Left lung (tissue), 10 donors: ENCODE results near the gene CDH4. TPM values are rescaled to one million over a fixed set of nuclear protein-coding genes. Genes with fewer than 3 reads are reported as not detected.
"Not testable (repeated sequence)": the region's sequence is repeated elsewhere in the genome, so short reads cannot be mapped to it uniquely, and the experiment has no call there.

ENCODE experiments used
- ATAC-seq: fragments of 200-7000 bp; cut with Tn5 transposase; one replicate; pipeline ENCODE4 v1.9.1; 2020; ENCODE audit warnings: moderate library complexity
- DNase-seq, 4 donors: peaks; one replicate each; pipeline ENCODE4 v3.0.0-alpha.2; 2013 to 2020
- H3K27ac ChIP-seq, 2 donors: fragments of 200-600 bp; sonication (generic) in 1 of 2; one replicate each; pipeline versions ENCODE4 v1.5.0 to v1.8.0; 2020 to 2021
- H3K27me3 ChIP-seq, 2 donors: fragments of 200-600 bp; sonication (generic) in 1 of 2; one replicate each; pipeline versions ENCODE4 v1.5.0 to v1.8.0; 2020 to 2021
- H3K36me3 ChIP-seq, 2 donors: fragments of 200-600 bp; sonication (generic) in 1 of 2; one replicate each; pipeline versions ENCODE4 v1.5.0 to v1.8.0; 2020 to 2021
- H3K4me1 ChIP-seq, 2 donors: fragments of 200-600 bp; one replicate each; pipeline ENCODE4 v1.8.0; 2021
- H3K4me3 ChIP-seq, 2 donors: fragments of 200-600 bp; sonication (generic) in 1 of 2; one replicate each; pipeline versions ENCODE4 v1.5.0 to v1.8.0; 2020 to 2021; ENCODE audit warnings: mild to moderate bottlenecking in 1 of 2
- H3K9me3 ChIP-seq, 2 donors: fragments of 200-600 bp; sonication (generic) in 1 of 2; one replicate each; pipeline versions ENCODE4 v1.5.0 to v1.8.0; 2020 to 2021
- CTCF ChIP-seq, 2 donors: fragments of 200-600 bp; sonication (generic) in 1 of 2; IDR thresholded peaks; one replicate each; pipeline versions ENCODE4 v1.5.0 to v1.8.0; 2021; ENCODE audit warnings: antibody characterized with exemption in 2 of 2
- intact Hi-C, 2 donors: fragments of 100-400 bp; cut with DNase I; formaldehyde crosslinking; loops; one replicate each; pipeline versions ENCODE4 v1.11.2 to v1.14.2; 2022
- polyA plus RNA-seq, 6 donors: library from polyadenylated mRNA; unstranded; fragments of 120-200 nt; gene quantifications; one replicate each; pipeline ENCODE4 v1.2.1, GENCODE V29; 2013; ENCODE audit not compliant: insufficient read length in 6 of 6
- total RNA-seq, 2 donors: library from RNA; stranded (reverse); fragmentation: NEBNext Ultra II Directional; extraction: Animal tissue kit (Norgen Biotek cat#: 25700); gene quantifications; one replicate each; pipeline ENCODE4 v1.2.1, GENCODE V29; 2021
- donor health status: DM: no; HTN: yes; CAD: no.
- donor health status: DM: no; HTN: no; CAD: no.

CDH4 gene
- total and polyA plus RNA-seq, 8 donors, result 0.24 to 10.8 (median 5.1) TPM

- TF ChIP-seq CTCF (IDR thresholded peaks at IDR 0.05), result no peak
- Histone ChIP-seq H3K9me3 (peaks cover 0 to 25% of the 10 kb centered on the region in 2 donors), H3K27me3 (peaks cover 0 to 4% of the 10 kb centered on the region in 2 donors), H3K36me3 (no peaks in the 10 kb centered on the region), H3K27ac (no peak overlapping the region), H3K4me1 (no peaks in the 10 kb centered on the region), H3K4me3 (no peak overlapping the region)
- DNase-seq (no peak), ATAC-seq (no peak)
- intact Hi-C loops, result no loop called here
Observed at GRCh38 chr20:61399433-61399832, 147.4 kb downstream of the CDH4 start.

GRCh38 chr20:61400499-61400898, 148.4 kb downstream of the CDH4 start:
- no peak for TF ChIP-seq CTCF (IDR thresholded peaks at IDR 0.05)
- H3K4me1 ChIP-seq, result no peaks in the 10 kb centered on the region
- ATAC-seq (no peak), DNase-seq (no peak)
- H3K9me3 ChIP-seq, result peaks cover 0 to 34% of the 10 kb centered on the region in 2 donors
- H3K27me3 ChIP-seq, result no peaks in the 10 kb centered on the region
- no peaks in the 10 kb centered on the region for H3K36me3 ChIP-seq
- intact Hi-C loops, result no loop called here
- no peak overlapping the region for H3K27ac ChIP-seq
- H3K4me3 ChIP-seq, result no peak overlapping the region

- Histone ChIP-seq H3K36me3 (no peaks in the 10 kb centered on the region), H3K27me3 (no peaks in the 10 kb centered on the region), H3K4me3 (no peak overlapping the region), H3K9me3 (peaks cover 0 to 31% of the 10 kb centered on the region in 2 donors), H3K4me1 (no peaks in the 10 kb centered on the region), H3K27ac (no peak overlapping the region)
- intact Hi-C loops, result no loop called here
- DNase-seq, result no peak
- no peak for TF ChIP-seq CTCF (IDR thresholded peaks at IDR 0.05)
- no peak for ATAC-seq
Observed at GRCh38 chr20:61404303-61404702, 152.2 kb downstream of the CDH4 start.

GRCh38 chr20:61405007-61405406, 152.9 kb downstream of the CDH4 start:
- H3K36me3 ChIP-seq, result no peaks in the 10 kb centered on the region

GRCh38 chr20:61406773-61407172, 154.7 kb downstream of the CDH4 start:
- DNase-seq, H3K36me3 ChIP-seq, intact Hi-C loops, H3K27me3 ChIP-seq, H3K4me3 ChIP-seq, H3K27ac ChIP-seq, H3K4me1 ChIP-seq, ATAC-seq: not testable (repeated sequence)
- peaks cover 0 to 22% of the 10 kb centered on the region in 2 donors for H3K9me3 ChIP-seq

More at GRCh38 chr20:61405007-61405406, 152.9 kb downstream of the CDH4 start:
- peaks cover 0 to 27% of the 10 kb centered on the region in 2 donors for H3K9me3 ChIP-seq
- no peaks in the 10 kb centered on the region for H3K27me3 ChIP-seq
- TF ChIP-seq CTCF (IDR thresholded peaks at IDR 0.05), result no peak
- no peaks in the 10 kb centered on the region for H3K4me1 ChIP-seq
- no peak overlapping the region for H3K4me3 ChIP-seq
- ATAC-seq, result no peak
- intact Hi-C loops, result no loop called here
- DNase-seq, result no peak
- no peak overlapping the region for H3K27ac ChIP-seq

GRCh38 chr20:61407561-61407960, 155.5 kb downstream of the CDH4 start:
- intact Hi-C loops, result no loop called here
- Histone ChIP-seq H3K27ac (no peak overlapping the region), H3K27me3 (no peaks in the 10 kb centered on the region), H3K9me3 (peaks cover 0 to 25% of the 10 kb centered on the region in 2 donors), H3K4me3 (no peak overlapping the region), H3K4me1 (no peaks in the 10 kb centered on the region), H3K36me3 (no peaks in the 10 kb centered on the region)
- DNase-seq (no peak), ATAC-seq (no peak)
- no peak for TF ChIP-seq CTCF (IDR thresholded peaks at IDR 0.05)
